ENCODE measurements around the gene RASSF1.

RASSF1 gene

DNA sequence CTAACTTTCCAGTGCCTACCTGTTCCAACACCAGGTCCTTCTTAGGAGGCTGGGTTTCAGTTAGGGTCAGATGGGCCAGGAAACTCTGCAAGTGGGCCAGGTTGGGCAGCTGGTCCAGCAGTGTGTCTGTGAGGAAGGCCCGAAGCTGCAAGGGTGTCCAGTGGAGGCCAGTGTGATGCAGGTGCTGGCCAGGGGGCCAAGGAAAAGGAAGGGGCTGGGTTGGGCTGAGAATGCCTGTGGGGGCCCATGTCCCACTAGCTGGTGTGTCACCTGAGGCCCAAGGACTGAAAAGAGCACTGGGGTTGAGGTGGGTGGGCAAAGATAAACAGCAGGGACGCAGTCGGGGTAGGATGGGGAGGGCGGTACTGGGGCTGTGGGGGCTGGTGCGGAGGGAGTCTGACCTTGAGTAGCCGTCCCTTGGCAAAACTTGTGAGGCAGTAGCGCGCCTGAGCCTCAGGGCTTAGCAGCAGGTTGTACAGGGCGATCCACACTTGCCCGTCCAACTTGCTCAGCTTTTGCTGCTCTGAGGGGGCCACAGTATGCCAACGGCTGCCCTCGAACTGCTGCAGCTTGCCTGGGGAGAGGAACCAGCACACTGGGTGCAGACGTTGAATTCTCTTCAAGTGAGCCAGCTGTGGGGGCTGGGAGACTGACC lies 1.5 kb upstream of the RASSF1 start:
- no peak for DNase-seq

DNA sequence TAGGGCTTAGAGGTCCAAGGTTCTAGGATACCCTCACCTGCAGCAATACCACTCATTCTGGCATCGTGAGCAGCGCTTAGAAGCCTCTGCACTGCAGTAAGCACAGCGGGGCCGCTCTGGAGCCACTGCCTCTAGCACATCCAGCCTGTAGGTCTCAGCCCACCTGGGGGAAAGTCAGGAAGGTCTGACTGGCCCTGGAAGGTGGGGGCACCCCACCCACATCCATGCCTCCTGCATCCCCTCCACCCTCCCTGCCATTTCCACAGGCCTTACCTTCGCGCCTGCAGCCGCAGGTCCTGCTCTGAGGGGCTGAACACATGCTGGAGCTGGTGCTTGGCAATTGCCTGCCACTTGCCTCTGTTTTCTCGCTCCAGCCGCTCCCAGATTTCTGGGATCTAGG lies 901 bp upstream of the RASSF1 start:
- no peak for DNase-seq

- no peak for DNase-seq
Measured at GRCh38 chr3:50340147-50340447, 539 bp downstream of the RASSF1 start.

DNA sequence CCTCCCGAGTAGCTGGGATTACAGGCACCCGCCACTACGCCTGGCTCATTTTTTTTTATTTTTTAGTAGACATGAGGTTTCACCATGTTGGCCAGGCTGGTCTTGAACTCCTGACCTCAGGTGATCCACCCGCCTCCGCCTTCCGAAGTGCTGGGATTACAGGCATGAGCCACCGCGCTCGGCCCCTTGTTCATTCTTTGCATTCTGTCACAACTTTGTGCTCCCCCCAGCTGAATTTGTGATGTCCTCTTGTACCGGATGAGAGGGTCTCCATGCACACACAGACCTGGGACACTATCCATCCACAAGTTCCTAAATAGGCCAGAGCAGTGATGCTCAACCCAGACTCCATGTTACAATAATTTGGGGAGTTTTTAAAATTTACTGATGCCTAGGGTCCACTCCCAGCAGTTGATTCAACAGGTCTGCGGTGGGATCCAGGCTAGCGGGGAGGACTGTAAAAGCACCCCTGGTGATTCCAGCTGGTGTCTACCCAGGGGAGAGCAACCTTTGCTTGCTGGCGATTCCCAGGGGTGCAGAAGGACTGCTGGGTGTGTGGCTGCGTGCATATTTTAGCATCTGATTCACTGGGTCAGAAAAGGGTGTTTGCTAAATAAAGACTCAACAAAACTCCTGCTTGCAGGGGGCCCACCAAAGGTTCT lies 1.0 kb downstream of the RASSF1 start:
- no peak for DNase-seq

DNA sequence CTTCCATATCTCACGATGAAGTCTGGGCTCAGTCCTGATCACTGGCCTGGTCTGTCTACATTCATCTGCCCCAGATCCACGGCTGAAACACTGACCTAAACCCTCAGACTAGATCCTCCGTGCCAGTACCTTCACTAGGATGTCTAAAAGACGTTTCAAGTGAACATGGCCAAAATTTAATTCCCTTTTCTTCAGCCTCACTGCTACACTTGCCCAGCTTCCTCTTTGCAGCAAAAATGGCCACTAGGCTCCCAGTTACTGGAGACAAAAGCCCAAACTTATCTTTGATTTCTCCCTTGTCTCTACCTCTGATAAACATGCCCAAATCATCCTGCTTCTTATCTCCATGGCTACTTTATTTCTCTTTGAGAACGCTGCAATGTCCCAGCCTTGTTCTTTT lies 1.7 kb downstream of the RASSF1 start:
- no peak for DNase-seq

DNA sequence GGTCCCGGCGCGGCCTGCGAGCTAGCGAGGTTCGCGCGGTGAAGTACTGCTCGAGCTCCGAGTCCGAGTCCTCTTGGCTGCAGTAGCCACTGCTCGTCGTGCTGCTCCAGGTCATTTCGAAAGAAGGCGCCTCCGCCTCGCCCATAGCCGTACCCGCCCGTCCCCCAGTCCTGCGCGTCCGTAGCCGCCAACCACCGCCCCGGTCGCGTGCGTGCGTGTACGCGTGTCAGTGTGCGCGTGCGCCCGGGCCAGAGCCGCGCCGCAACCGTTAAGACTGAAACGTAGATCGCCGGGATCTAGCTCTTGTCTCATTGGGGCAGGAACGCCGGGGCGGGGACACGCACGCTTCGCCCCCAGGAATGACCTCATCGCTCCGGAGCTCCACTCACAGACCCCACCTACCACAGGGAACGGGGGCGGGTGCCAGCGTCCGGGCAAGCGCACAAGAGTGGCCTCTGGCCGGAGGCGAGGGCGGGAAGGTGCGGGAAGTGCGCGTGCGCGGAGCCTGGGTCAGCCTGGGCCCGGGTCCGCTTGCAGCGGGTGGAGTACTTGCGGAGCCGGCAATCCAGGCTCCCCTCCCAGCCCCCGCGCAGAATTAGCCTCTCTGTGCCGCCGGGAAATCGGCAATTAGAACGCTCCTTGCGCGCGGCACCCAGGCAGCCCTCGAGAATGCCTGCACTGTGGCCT lies 3.3 kb downstream of the RASSF1 start:
- DNase-seq, result peak; percentile 96

- peak; percentile 76 for DNase-seq
Measured at GRCh38 chr3:50336452-50337174, 4.0 kb downstream of the RASSF1 start.

DNA sequence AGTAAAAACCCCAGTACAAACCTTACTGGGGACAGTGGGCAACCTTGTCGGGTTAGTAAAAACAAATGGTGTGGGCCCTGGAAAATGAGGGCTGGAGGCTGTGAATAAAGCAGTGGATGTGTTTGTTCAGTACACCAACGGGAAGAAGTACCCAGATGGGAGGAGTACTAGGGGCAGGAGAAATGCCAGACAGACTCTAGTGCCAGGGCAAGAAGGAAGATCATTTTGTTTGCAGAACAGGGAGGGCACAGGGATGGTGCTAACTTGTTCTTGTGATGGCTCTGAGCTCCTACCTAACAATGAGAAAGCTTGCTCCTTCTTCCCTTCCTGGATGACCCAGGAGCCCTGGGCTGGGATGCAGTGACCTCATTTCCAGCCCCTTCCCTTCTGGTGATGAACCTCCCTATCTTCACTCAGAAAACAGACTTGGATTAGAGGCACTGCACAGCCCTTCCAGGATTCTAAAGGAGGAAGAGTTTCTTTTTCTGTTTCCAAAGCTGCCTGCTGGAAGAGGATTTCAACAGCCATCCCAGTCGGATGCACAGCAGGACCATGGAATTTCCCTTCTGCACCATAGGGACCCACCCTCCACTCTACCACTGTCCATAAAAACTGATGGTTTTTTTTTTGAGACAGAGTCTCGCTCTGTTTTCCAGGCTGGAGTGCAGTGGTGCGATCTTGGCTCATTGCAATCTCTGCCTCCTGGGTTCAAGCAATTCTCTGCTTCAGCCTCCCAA lies 6.1 kb downstream of the RASSF1 start:
- no peak for DNase-seq

DNA sequence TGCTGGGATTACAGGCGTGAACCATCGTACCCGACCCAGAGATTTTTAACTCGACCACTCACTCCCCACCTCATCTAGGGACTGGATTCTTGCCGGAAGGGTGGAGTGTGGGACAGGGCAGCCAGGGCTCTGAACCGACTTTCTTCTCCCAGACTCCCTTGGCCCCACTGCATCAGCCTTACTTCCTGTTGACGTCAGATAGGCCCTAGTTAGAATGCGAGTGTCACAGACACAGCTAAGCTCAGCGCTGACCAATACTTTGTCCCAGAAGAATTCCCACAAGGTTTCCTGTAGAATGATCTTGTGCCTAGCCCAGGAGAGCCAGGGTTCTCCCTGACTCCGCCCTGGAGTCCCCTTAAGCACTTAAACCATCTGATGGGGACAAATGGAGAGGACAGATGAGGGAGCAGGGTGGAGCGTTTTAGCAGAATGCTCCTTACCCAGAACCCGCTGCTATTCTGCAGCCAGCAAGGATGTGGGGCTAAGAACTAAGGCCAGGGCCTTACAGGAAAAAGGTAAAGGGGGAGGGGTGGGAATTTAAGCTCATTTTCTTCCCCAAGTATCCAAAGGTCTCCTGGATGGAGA lies 6.8 kb downstream of the RASSF1 start:
- DNase-seq, result no peak

- no peak for DNase-seq
Measured at GRCh38 chr3:50331364-50331907, 9.2 kb downstream of the RASSF1 start.

GRCh38 chr3:50330330-50330729 lies 10.3 kb downstream of the RASSF1 start:
- DNase-seq, result no peak

- peak; percentile 94 for DNase-seq
Measured at GRCh38 chr3:50327943-50328691, 12.5 kb downstream of the RASSF1 start, which contains the start of gene TUSC2. TSS of gene TUSC2 (minus strand) at chr3:50328223. CDS start at chr3:50328099, 124 bp downstream.

- no peak for DNase-seq
Measured at GRCh38 chr3:50327129-50327528, 13.5 kb downstream of the RASSF1 start.

GRCh38 chr3:50326182-50326541 lies 14.5 kb downstream of the RASSF1 start:
- no peak for DNase-seq

DNA sequence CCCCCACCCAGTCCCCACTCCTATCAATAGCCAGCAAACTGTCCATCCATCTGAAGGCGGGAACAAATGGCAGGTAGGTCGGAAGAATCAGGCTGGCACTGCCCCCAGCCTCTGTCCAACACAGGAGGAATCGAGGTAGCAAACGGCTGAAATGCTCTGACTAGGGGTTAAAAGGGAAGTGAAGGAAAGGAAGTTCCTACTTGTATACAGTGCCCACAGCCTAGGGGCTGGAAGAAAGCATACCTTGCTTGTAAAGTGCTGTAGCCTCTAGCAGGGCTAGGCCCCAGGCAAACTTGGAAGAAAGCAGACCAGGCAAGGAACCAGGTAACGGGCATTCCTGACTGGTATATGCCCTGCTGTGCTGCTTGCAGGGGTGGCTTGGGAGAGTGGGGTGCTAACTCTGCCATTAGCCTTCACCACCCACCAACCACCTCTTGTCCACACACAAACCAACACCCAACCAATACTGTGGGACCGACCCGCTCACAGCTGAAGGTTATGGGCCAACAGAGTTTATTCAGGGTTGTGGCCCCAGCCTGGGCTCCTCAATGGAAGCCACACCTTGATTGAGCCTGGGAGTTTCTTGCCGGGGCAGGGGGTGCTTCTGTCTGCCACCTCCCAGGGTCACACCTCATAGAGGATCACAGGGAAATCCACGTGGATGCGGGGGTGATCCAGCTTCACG lies 15.0 kb downstream of the RASSF1 start:
- DNase-seq, result no peak

- no peak for DNase-seq
Measured at GRCh38 chr3:50325113-50325480, 15.5 kb downstream of the RASSF1 start.

DNA sequence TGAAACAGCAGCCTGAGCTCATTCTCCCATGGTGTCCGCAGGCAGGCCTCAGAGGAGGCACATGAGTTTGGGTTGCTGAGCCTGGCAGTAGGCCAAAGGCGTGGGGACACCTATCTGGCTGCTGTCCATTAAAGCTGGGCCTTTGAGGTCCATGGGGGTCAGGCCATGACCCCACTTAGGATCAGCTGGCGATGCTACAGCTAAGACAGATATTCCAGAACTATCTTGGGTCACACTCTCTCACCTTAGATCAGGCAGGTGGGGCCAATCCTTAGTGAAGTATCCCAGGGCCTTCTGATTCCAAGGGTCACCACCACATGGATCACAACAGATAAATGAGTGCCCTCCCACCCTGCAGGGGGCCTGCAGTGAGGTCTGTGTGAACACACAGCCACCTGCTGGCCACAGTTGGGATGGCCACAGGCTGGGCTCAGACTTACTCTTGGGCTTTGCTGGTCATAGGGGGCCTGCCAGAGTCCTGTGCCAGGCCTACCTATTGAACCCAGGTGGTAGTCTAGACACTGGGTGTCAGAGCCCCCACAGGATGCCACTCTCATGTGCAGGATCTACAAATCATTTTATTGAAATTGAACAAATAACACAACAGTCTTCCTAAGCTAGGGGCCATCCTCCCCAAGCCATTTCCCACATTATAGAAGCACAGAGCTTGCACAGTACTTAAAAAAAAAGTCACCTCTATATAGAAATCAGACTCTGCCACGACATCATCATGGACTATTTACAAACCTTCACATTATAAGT lies 16.1 kb downstream of the RASSF1 start:
- peak; percentile 45 for DNase-seq

- no peak for DNase-seq
Measured at GRCh38 chr3:50323614-50324199, 16.9 kb downstream of the RASSF1 start.

GRCh38 chr3:50323092-50323600 lies 17.5 kb downstream of the RASSF1 start:
- no peak for DNase-seq
